Measurements from ENCODE around the gene HRH3. TPM values are rescaled to one million over a fixed set of nuclear protein-coding genes. Genes with fewer than 3 reads are reported as not detected.

The HRH3 gene
- total RNA-seq, 2 donors from 2014 or later, result 0.44 TPM; not detected in 1

DNA sequence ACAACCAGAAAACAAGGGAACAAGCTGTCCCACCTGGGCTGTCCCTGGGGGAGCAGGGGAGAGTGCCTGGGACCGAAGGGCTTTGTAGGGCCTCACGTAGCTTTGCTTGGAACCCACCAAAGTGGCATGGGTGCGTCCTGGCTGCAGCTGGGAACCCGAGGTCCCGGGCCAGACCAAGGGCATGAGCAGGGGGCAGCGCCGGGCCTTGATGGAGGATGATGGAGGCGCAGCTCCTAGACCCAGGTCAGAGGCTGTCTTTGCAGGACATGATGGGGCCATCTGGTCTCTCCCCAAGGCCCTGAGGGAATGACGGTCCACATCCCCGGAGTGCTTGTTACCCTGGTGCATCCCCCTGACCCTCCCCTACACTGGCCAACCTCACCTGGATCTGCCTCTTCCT, 10.6 kb upstream of the HRH3 start:
- no peaks in the 10 kb centered on the region for H3K36me3 ChIP-seq (ENCODE audit: control insufficient read depth, insufficient read depth, low read length)
- H3K27ac Mint-ChIP-seq, result no peak overlapping the region
- peaks cover 9% of the 10 kb centered on the region for H3K27me3 ChIP-seq (ENCODE audit: control insufficient read depth, insufficient read depth, low read length, poor library complexity, severe bottlenecking)
- H3K27me3 Mint-ChIP-seq (ENCODE audit: insufficient read depth), result peaks cover 10% of the 10 kb centered on the region
- DNase-seq, result no peak
- peaks cover 1% of the 10 kb centered on the region for H3K9me3 Mint-ChIP-seq
- no peak overlapping the region for H3K4me3 ChIP-seq (ENCODE audit: low read length)
- H3K27ac ChIP-seq (ENCODE audit: low read depth, low read length), result no peak overlapping the region
- 92 to 93% methylated on average over 5 to 10 of the region's 10 CpGs for WGBS, 2 experiments (ENCODE audit: insufficient coverage in 1 of 2, insufficient read length in 1 of 2)
- no peaks in the 10 kb centered on the region for H3K36me3 Mint-ChIP-seq (ENCODE audit: low read depth)
- H3K9me3 ChIP-seq (ENCODE audit: control insufficient read depth, low read length), result no peaks in the 10 kb centered on the region
- no peaks in the 10 kb centered on the region for H3K4me1 ChIP-seq (ENCODE audit: control insufficient read depth, insufficient read depth, low read length)
- no peak overlapping the region for H3K9ac ChIP-seq (ENCODE audit: extremely low read depth, low read length, poor library complexity, severe bottlenecking)
- no peaks in the 10 kb centered on the region for H3K4me1 Mint-ChIP-seq
- TF ChIP-seq, protein P1, sequence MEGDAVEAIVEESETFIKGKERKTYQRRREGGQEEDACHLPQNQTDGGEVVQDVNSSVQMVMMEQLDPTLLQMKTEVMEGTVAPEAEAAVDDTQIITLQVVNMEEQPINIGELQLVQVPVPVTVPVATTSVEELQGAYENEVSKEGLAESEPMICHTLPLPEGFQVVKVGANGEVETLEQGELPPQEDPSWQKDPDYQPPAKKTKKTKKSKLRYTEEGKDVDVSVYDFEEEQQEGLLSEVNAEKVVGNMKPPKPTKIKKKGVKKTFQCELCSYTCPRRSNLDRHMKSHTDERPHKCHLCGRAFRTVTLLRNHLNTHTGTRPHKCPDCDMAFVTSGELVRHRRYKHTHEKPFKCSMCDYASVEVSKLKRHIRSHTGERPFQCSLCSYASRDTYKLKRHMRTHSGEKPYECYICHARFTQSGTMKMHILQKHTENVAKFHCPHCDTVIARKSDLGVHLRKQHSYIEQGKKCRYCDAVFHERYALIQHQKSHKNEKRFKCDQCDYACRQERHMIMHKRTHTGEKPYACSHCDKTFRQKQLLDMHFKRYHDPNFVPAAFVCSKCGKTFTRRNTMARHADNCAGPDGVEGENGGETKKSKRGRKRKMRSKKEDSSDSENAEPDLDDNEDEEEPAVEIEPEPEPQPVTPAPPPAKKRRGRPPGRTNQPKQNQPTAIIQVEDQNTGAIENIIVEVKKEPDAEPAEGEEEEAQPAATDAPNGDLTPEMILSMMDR (conservative IDR thresholded peaks at IDR 0.05), result no peak
- no peak overlapping the region for H3K4me3 Mint-ChIP-seq

DNA sequence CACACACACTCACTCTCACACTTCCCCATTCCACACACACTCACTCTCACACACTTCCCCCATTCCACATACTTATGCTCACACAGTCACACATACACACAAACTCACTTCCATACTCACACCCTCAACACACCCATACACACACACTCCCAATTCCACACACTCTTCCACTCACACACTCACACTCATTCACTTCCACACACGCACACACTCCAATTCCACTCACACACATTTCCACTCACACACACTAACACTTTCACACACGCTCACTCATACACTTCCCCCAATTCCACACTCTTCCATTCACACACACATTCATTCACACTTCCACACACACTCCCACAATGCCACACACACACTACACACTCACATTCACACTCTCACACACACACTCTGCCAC, 10.2 kb upstream of the HRH3 start:
- Mint-ChIP-seq H3K27ac (no peak overlapping the region), H3K9me3 (peaks cover 1% of the 10 kb centered on the region), H3K4me1 (no peaks in the 10 kb centered on the region), H3K36me3 (ENCODE audit: low read depth) (no peaks in the 10 kb centered on the region), H3K27me3 (ENCODE audit: insufficient read depth) (peaks cover 15% of the 10 kb centered on the region), H3K4me3 (no peak overlapping the region)
- no peaks in the 10 kb centered on the region for H3K9me3 ChIP-seq (ENCODE audit: control insufficient read depth, low read length)
- no peak overlapping the region for H3K4me3 ChIP-seq (ENCODE audit: low read length)
- TF ChIP-seq, protein P1 (conservative IDR thresholded peaks at IDR 0.05), result no peak
- no peaks in the 10 kb centered on the region for H3K4me1 ChIP-seq (ENCODE audit: control insufficient read depth, insufficient read depth, low read length)
- WGBS, 2 experiments (ENCODE audit: insufficient coverage in 1 of 2, insufficient read length in 1 of 2), result 91 to 100% methylated on average over 1 to 2 of the region's 2 CpGs
- H3K27me3 ChIP-seq (ENCODE audit: control insufficient read depth, insufficient read depth, low read length, poor library complexity, severe bottlenecking), result peaks cover 14% of the 10 kb centered on the region
- no peak for DNase-seq
- H3K9ac ChIP-seq (ENCODE audit: extremely low read depth, low read length, poor library complexity, severe bottlenecking), result no peak overlapping the region
- H3K36me3 ChIP-seq (ENCODE audit: control insufficient read depth, insufficient read depth, low read length), result no peaks in the 10 kb centered on the region
- no peak overlapping the region for H3K27ac ChIP-seq (ENCODE audit: low read depth, low read length)

DNA sequence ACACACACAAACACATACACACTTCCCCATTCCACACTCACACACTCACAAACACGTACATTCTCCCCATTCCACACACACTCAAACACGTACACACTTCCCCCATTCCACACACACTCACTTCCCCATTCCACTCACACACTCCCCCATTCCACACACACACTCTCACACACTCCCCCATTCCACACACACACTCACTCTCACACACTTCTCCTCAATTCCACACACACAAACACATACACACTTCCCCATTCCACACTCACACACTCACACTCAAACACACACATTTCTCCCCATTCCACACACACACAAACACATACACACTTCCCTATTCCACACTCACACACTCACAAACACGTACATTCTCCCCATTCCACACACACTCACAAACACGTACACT, 9.6 kb upstream of the HRH3 start:
- Mint-ChIP-seq H3K27ac (no peak overlapping the region), H3K9me3 (peaks cover 1% of the 10 kb centered on the region), H3K27me3 (ENCODE audit: insufficient read depth) (peaks cover 21% of the 10 kb centered on the region), H3K4me1 (no peaks in the 10 kb centered on the region), H3K36me3 (ENCODE audit: low read depth) (no peaks in the 10 kb centered on the region), H3K4me3 (no peak overlapping the region)
- TF ChIP-seq, protein P1 (conservative IDR thresholded peaks at IDR 0.05), result no peak
- H3K9me3 ChIP-seq (ENCODE audit: control insufficient read depth, low read length), result no peaks in the 10 kb centered on the region
- H3K4me3 ChIP-seq (ENCODE audit: low read length), result no peak overlapping the region
- H3K36me3 ChIP-seq (ENCODE audit: control insufficient read depth, insufficient read depth, low read length), result no peaks in the 10 kb centered on the region
- 67 to 72% methylated on average over 4 of the region's 4 CpGs for WGBS, 2 experiments (ENCODE audit: insufficient coverage in 1 of 2, insufficient read length in 1 of 2)
- H3K27ac ChIP-seq (ENCODE audit: low read depth, low read length), result no peak overlapping the region
- H3K9ac ChIP-seq (ENCODE audit: extremely low read depth, low read length, poor library complexity, severe bottlenecking), result no peak overlapping the region
- H3K27me3 ChIP-seq (ENCODE audit: control insufficient read depth, insufficient read depth, low read length, poor library complexity, severe bottlenecking), result peaks cover 20% of the 10 kb centered on the region
- DNase-seq, result no peak
- H3K4me1 ChIP-seq (ENCODE audit: control insufficient read depth, insufficient read depth, low read length), result no peaks in the 10 kb centered on the region
